Measurements from ENCODE around the gene TMEM255B.

Gene TMEM255B

GRCh38 chr13:113860051-113860664, 101.1 kb downstream of the TMEM255B start:
- no CpG with 5 or more reads among the region's 12 CpGs for WGBS (ENCODE audit: insufficient coverage, insufficient read length)
- no peak for DNase-seq (ENCODE audit: low read depth, low spot score)
- no peaks in the 10 kb centered on the region for H3K9me3 ChIP-seq (ENCODE audit: control insufficient read depth, insufficient read depth, low read length)
- peak overlapping the region; percentile 2 for H3K27ac ChIP-seq (ENCODE audit: low read length)
- no peaks in the 10 kb centered on the region; the same call in 1 of the 2 replicates for H3K36me3 ChIP-seq (ENCODE audit: control insufficient read depth, insufficient read depth, low read length)
- H3K4me3 ChIP-seq (ENCODE audit: low read length) = no peak overlapping the region
- H3K27me3 ChIP-seq (ENCODE audit: control insufficient read depth, insufficient read depth, low read length) = peaks cover 5% of the 10 kb centered on the region; the same call in 1 of the 2 replicates
- H3K4me1 ChIP-seq (ENCODE audit: control insufficient read depth, insufficient read depth, low read length) = peaks cover 19% of the 10 kb centered on the region

DNA sequence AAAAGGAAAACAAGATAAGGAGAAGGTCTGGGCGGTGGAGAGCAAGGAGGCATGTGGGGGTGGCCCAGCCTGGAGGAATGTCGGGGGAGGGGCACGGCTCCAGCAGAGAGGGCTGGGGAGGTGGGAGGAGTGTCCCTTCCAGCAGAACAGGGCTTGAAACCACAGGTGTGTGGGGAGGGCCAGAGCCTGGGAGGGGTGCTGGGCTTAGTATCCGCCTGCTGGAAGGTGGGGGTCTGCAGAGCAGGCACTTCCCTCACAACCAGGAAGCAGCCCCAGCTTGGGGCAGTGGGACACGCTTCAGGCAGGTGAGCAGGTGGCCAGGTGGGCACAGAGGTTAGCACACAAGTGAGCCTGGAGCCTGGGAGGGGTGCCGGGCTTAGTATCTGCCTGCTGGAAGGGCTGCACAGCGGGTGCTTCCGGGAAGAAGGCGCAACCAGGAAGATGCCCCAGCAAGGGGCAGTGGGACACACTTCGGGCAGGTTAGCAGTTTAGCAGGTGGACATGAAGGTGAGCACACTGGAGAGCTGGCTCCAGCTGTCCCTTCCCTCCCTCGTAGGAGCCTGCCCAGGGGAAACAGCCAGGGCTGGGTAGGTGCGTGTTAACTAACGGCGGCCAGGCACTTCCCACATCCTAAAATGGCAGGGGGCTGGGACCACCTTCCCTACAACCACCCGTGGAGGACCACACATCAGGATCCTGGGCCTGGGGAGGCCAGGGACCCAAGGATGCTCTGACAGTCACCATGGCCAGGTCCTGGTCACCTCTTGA, 101.8 kb downstream of the TMEM255B start:
- Histone ChIP-seq H3K27me3 (ENCODE audit: control insufficient read depth, insufficient read depth, low read length) (peaks cover 5% of the 10 kb centered on the region; the same call in 1 of the 2 replicates), H3K9me3 (ENCODE audit: control insufficient read depth, insufficient read depth, low read length) (no peaks in the 10 kb centered on the region), H3K4me3 (ENCODE audit: low read length) (no peak overlapping the region), H3K36me3 (ENCODE audit: control insufficient read depth, insufficient read depth, low read length) (no peaks in the 10 kb centered on the region; the same call in 1 of the 2 replicates), H3K4me1 (ENCODE audit: control insufficient read depth, insufficient read depth, low read length) (peaks cover 19% of the 10 kb centered on the region), H3K27ac (ENCODE audit: low read length) (no peak overlapping the region)
- DNase-seq (ENCODE audit: low read depth, low spot score) = no peak
- no CpG with 5 or more reads among the region's 15 CpGs for WGBS (ENCODE audit: insufficient coverage, insufficient read length)

DNA sequence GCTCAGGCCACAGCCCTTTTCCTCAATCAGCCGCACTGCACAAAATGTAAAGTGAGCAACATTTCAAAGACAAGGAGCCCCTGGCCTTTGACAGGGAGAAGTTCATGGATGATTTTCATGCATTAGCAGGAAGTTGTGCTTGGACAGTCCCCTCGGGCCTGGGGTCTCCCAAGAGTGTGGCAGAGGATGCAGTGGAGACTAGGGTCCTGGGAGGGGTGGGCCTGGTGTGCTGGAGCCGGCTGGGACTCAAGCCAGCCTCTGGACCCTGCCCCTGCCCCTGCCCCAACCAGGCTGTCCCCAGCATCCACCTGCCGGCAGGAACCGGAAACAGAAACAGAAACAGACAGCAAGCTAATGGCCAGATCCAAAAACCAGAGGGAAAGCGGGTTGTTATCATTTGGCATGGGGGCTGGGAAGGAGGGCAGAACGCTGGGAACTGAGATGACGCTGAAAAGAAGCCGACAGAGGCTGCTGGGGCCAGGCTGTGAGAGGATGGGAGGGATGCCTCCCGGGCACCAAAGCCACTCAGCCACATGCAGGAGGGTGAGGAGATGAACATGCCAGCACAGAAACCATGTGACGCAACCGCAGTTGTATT, 102.5 kb downstream of the TMEM255B start:
- Histone ChIP-seq H3K27ac (ENCODE audit: low read length) (no peak overlapping the region), H3K9me3 (ENCODE audit: control insufficient read depth, insufficient read depth, low read length) (no peaks in the 10 kb centered on the region), H3K4me3 (ENCODE audit: low read length) (no peak overlapping the region), H3K27me3 (ENCODE audit: control insufficient read depth, insufficient read depth, low read length) (peaks cover 5% of the 10 kb centered on the region; the same call in 1 of the 2 replicates), H3K4me1 (ENCODE audit: control insufficient read depth, insufficient read depth, low read length) (peaks cover 19% of the 10 kb centered on the region), H3K36me3 (ENCODE audit: control insufficient read depth, insufficient read depth, low read length) (no peaks in the 10 kb centered on the region; the same call in 1 of the 2 replicates)
- no peak for DNase-seq (ENCODE audit: low read depth, low spot score)
- no CpG with 5 or more reads among the region's 12 CpGs for WGBS (ENCODE audit: insufficient coverage, insufficient read length)

DNA sequence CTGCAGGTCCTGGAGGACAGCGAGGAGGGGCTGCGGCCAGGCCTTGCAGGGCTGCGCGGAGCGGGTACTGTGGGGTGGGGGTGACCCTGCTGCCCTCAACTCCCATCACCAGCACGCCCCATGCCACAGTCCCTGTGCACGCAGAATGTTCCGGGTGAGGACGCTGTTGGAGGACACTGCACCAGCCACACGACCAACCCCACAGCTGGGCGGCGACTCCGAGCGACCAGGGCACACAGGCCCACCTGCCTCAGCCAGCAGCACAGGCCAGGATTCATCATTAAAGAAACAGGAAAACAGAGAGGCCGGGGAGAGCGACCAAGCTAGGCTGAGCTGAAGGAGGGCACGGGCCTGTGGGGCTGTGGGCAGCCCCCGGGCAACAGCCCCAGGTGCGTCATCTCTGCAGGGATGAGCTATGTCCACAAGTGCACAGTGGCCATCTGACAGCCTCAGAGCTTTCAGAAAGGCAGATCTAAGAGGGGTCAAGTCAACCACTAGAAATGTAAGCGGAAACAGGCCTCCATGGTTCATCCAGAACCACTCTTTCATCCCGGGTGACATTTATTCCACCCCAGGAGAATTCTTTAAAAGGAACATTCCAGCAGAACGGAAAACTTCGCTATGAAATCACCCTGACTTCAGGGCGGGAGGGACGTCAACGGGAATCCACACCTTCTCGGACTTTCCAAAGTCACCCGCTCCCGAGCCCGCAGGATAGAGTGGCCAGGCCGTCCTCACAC, 103.3 kb downstream of the TMEM255B start:
- WGBS (ENCODE audit: insufficient coverage, insufficient read length) = no CpG with 5 or more reads among the region's 31 CpGs
- Histone ChIP-seq H3K4me3 (ENCODE audit: low read length) (no peak overlapping the region), H3K27ac (ENCODE audit: low read length) (no peak overlapping the region), H3K4me1 (ENCODE audit: control insufficient read depth, insufficient read depth, low read length) (peaks cover 19% of the 10 kb centered on the region), H3K9me3 (ENCODE audit: control insufficient read depth, insufficient read depth, low read length) (no peaks in the 10 kb centered on the region), H3K36me3 (ENCODE audit: control insufficient read depth, insufficient read depth, low read length) (no peaks in the 10 kb centered on the region; the same call in 1 of the 2 replicates), H3K27me3 (ENCODE audit: control insufficient read depth, insufficient read depth, low read length) (peaks cover 5% of the 10 kb centered on the region; the same call in 1 of the 2 replicates)
- no peak for DNase-seq (ENCODE audit: low read depth, low spot score)

DNA sequence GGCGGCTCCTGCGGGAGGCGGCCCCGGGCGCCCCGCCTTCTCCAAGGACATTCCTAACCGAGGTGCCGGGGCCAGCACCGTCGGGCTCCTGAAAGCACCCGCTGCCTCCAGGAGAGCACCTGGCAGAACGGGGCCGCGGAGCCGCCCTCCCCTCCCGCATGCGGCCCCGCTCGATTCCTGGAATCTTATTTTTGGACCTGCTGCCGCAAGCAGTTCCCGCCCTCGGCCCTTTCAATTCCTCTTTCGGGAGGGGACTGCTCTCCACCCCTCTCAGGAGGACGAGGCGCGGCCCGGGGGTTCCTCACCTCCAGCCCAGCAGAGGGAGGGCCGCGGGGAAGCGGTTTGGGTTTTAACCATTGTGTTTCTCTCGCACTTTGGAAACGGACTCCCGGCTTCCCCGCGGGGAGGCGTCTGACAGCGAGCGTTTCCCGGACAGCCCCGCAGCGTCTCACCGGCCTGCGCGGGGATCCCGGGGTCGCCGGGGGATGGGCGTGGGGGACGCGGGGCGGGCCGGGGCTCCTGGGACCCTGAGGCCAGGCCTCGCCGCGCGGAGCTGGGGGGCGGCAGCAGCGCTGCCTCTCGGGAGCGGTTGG, 104.0 kb downstream of the TMEM255B start:
- peaks cover 5% of the 10 kb centered on the region; the same call in 1 of the 2 replicates for H3K27me3 ChIP-seq (ENCODE audit: control insufficient read depth, insufficient read depth, low read length)

DNA sequence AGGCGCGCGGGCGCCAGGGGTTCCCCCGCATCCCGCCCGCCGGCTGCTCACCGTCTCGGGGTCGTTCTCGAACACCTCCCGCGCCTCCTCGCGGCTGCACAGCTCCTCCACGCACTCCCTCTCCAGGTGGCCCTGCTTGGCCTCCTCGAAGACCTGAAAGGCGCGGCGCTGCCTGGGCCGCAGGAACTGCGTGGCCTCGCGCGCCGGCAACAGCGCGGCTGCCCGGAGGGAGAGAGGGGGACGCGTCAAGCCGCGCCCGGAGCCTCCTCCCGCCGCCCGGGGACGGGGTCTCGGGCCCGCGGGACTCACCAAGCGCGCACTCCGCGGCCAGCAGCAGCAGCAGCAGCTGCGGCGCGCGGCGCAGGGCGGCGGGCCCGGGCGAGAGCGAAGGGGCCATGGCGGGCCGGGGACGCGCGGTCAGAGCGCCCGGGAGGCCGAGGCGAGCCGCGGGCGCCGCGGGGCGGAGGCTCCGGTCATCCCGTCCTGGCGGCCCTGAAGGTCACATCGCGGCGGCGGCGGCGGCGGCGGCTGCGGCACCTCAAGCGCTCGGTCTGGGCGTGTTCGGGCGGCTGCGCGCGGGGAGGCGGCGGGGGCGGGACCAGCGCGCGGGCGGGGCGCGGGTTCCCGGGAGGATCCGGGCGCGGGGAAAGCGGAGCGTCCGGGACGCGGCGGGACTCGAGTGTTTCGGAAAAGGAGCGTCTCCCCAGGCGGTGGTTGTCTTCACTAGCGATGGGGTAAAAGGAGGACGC, 104.7 kb downstream of the TMEM255B start, which contains the start of gene GAS6:
Gene GAS6 (minus strand): TSS at position 553 of the 749 bp plus-strand sequence. CDS start 156 bp downstream, at position 397.
- Histone ChIP-seq H3K4me1 (ENCODE audit: control insufficient read depth, insufficient read depth, low read length) (peaks cover 19% of the 10 kb centered on the region), H3K9me3 (ENCODE audit: control insufficient read depth, insufficient read depth, low read length) (no peaks in the 10 kb centered on the region), H3K27me3 (ENCODE audit: control insufficient read depth, insufficient read depth, low read length) (peaks cover 5% of the 10 kb centered on the region; the same call in 1 of the 2 replicates), H3K27ac (ENCODE audit: low read length) (no peak within 1 kb of the TSS), H3K4me3 (ENCODE audit: low read length) (peak within 1 kb of the TSS; percentile 64; the same call in 1 of the 2 replicates), H3K36me3 (ENCODE audit: control insufficient read depth, insufficient read depth, low read length) (no peaks in the 10 kb centered on the region; the same call in 1 of the 2 replicates)
- DNase-seq (ENCODE audit: low read depth, low spot score) = no peak
- WGBS (ENCODE audit: insufficient coverage, insufficient read length) = no CpG with 5 or more reads among the region's 116 CpGs

More for the DNA sequence above, 104.0 kb downstream of the TMEM255B start:
- no CpG with 5 or more reads among the region's 60 CpGs for WGBS (ENCODE audit: insufficient coverage, insufficient read length)
- DNase-seq (ENCODE audit: low read depth, low spot score) = no peak
- Histone ChIP-seq H3K4me1 (ENCODE audit: control insufficient read depth, insufficient read depth, low read length) (peaks cover 19% of the 10 kb centered on the region), H3K36me3 (ENCODE audit: control insufficient read depth, insufficient read depth, low read length) (no peaks in the 10 kb centered on the region; the same call in 1 of the 2 replicates), H3K9me3 (ENCODE audit: control insufficient read depth, insufficient read depth, low read length) (no peaks in the 10 kb centered on the region), H3K4me3 (ENCODE audit: low read length) (peak overlapping the region; percentile 64; the same call in 1 of the 2 replicates), H3K27ac (ENCODE audit: low read length) (no peak overlapping the region)

DNA sequence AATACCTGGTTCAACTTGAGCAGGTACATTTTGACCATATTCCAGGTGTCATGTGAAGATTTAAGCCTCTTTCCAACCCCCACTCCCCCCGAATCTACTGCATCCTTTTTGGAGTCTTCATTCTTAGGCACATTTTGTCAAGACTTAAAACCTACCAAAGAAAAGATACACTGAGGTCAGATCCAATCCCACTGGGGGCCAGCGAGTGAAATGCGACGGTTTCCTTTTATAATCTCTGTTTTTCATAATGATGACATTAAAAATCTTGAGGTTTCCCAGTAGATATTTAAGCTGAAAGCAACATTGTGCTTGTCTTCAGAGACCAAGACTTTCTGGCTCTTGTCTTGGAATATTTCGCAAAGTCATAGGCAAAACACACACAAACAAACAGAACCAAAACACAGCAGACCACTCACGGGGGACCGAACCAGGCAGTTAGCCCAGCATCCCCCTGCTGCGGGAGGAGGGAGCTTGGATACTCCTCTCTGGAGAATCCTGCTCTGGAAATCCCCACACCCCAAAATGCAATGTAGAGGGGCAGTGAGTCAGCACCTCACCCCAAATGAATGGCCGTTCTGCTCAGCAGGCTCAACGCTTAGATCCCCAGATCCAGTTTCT, 105.4 kb downstream of the TMEM255B start:
- DNase-seq (ENCODE audit: low read depth, low spot score) = no peak
- Histone ChIP-seq H3K4me3 (ENCODE audit: low read length) (peak overlapping the region; percentile 64; the same call in 1 of the 2 replicates), H3K9me3 (ENCODE audit: control insufficient read depth, insufficient read depth, low read length) (no peaks in the 10 kb centered on the region), H3K27ac (ENCODE audit: low read length) (no peak overlapping the region), H3K4me1 (ENCODE audit: control insufficient read depth, insufficient read depth, low read length) (peaks cover 18% of the 10 kb centered on the region), H3K36me3 (ENCODE audit: control insufficient read depth, insufficient read depth, low read length) (no peaks in the 10 kb centered on the region), H3K27me3 (ENCODE audit: control insufficient read depth, insufficient read depth, low read length) (peaks cover 5% of the 10 kb centered on the region; the same call in 1 of the 2 replicates)
- no CpG with 5 or more reads among the region's 10 CpGs for WGBS (ENCODE audit: insufficient coverage, insufficient read length)

DNA sequence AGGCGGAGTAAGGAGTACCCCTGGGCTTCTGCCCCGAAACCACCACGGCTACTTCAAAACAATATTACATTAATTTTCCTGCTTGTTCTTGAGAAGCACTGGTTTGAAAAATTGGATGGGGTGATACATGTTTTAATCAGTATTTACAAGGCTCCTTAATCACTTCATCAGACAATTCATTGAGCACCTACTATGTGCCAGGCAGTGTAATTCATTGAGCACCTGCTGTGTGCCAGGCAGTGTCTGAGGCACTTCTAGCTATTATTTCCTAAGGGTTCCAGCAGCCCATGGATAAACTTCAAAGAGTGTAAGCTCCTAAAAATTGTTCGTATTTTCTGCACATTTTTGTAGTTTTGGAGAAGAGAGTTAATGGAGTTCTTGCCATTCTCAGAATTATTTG, 106.4 kb downstream of the TMEM255B start:
- no CpG with 5 or more reads among the region's 4 CpGs for WGBS (ENCODE audit: insufficient coverage, insufficient read length)
- no peak for DNase-seq (ENCODE audit: low read depth, low spot score)
- Histone ChIP-seq H3K9me3 (ENCODE audit: control insufficient read depth, insufficient read depth, low read length) (no peaks in the 10 kb centered on the region), H3K4me1 (ENCODE audit: control insufficient read depth, insufficient read depth, low read length) (peaks cover 15% of the 10 kb centered on the region), H3K4me3 (ENCODE audit: low read length) (no peak overlapping the region), H3K36me3 (ENCODE audit: control insufficient read depth, insufficient read depth, low read length) (no peaks in the 10 kb centered on the region), H3K27ac (ENCODE audit: low read length) (no peak overlapping the region), H3K27me3 (ENCODE audit: control insufficient read depth, insufficient read depth, low read length) (peaks cover 5% of the 10 kb centered on the region; the same call in 1 of the 2 replicates)
